Ishikawa (cell line): ENCODE results near the gene TAOK2.

Experiments used
- CREB1 ChIP-seq: IDR thresholded peaks from 2 replicates; pipeline ENCODE4 v1.6.1; 2012; ENCODE audit warnings: low read depth
- EGR1 ChIP-seq: IDR thresholded peaks from 2 replicates; pipeline ENCODE4 v1.6.1; 2012
- EP300 ChIP-seq: IDR thresholded peaks from 2 replicates; pipeline ENCODE4 v1.6.1; 2012; ENCODE audit warnings: borderline replicate concordance
- FOXM1 ChIP-seq: IDR thresholded peaks from 2 replicates; pipeline ENCODE4 v1.6.1; 2012; ENCODE audit warnings: low read depth, borderline replicate concordance
- MAX ChIP-seq: IDR thresholded peaks from 2 replicates; pipeline ENCODE4 v1.6.1; 2012
- RAD21 ChIP-seq: IDR thresholded peaks from 2 replicates; pipeline ENCODE4 v1.6.1; 2012; ENCODE audit warnings: low read depth
- REST ChIP-seq: IDR thresholded peaks from 2 replicates; pipeline ENCODE4 v1.6.1; 2012; ENCODE audit warnings: low read depth, mild to moderate bottlenecking
- TAF1 ChIP-seq: IDR thresholded peaks from 2 replicates; pipeline ENCODE4 v1.6.1; 2012; ENCODE audit warnings: low read depth, mild to moderate bottlenecking
- YY1 ChIP-seq: IDR thresholded peaks from 2 replicates; pipeline ENCODE4 v1.6.1; 2012; ENCODE audit warnings: low read depth
- ZBTB7A ChIP-seq: IDR thresholded peaks from 2 replicates; pipeline ENCODE4 v1.6.1; 2012; ENCODE audit warnings: low read depth

DNA sequence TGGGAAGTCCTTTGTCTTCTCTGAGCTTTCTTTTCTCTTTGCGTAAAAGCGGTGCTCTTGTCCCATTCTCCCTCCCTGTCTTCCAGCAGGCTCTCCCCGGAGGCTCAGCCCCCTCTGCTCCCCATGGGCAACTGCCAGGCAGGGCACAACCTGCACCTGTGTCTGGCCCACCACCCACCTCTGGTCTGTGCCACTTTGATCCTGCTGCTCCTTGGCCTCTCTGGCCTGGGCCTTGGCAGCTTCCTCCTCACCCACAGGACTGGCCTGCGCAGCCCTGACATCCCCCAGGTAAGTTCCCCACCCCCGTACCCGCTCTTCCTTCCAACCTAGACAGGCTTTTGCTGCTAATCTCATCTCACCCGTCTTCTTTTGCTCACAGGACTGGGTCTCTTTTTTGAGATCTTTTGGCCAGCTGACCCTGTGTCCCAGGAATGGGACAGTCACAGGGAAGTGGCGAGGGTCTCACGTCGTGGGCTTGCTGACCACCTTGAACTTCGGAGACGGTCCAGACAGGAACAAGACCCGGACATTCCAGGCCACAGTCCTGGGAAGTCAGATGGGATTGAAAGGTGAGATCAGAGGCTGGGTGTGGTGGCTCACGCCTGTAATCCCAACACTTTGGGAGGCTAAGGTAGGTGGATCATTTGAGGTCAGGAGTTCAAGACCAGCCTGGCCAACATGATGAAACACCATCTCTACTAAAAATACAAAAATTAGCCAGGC is 10.5 kb upstream of the TAOK2 start:
- TF ChIP-seq EGR1 (no peak), TAF1 (no peak), CREB1 (no peak), EP300 (no peak), RAD21 (no peak), FOXM1 (no peak), REST (no peak), MAX (no peak), YY1 (no peak), ZBTB7A (no peak)
